GM12872 (cell line): ENCODE measurements around the gene COPZ1.

Source experiments
- TF ChIP-seq, protein P1 (sequence below): IDR thresholded peaks from 3 replicates; pipeline ENCODE4 v1.5.1; 2011; ENCODE audit warnings: low read depth, mild to moderate bottlenecking, low read length, moderate library complexity; ENCODE audit not compliant: insufficient read depth

COPZ1 gene

DNA sequence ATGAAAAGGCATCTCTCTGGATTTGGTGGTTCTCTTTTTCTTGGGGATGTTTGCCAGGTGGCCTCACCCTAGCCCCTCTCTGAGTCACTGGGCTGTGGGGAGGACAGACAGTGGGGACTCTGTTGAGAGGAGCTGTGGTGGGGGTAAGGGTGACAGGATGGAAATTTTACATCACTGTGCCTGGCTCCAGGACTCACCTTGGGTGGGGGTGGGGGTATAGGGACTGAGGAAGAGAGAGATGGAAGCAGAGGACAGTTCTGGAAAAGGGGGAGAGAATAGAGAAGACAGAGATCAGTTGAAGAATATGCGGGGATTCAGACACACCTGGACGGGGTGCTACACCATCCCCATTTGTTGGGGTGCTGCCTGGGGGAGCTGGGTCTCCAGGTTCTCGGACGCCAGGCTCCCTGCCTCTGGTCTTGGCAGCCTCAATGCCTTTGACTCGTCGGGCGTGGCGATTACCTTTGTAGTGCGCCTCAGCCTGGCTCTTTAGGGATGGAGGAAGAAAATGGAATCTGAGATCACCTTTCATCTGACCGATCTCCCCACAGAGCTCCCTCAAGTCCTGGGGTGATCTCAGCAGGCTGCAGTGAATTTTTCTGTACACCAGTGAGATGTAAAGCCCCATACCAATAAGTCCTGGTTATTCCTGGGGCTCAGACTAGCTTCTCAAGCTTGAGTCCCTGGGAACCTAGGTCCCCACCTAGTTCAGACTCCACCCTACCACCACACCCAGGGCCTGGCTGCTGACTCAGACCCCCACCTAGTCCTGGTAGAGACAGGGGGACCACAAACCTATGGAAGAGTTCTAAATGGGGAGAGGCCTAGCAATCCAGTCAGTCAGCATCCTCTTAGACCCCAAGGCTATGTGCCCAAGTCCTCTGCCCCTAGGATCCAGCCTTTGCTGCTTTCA lies 49.0 kb downstream of the COPZ1 start:
- TF ChIP-seq, protein P1, sequence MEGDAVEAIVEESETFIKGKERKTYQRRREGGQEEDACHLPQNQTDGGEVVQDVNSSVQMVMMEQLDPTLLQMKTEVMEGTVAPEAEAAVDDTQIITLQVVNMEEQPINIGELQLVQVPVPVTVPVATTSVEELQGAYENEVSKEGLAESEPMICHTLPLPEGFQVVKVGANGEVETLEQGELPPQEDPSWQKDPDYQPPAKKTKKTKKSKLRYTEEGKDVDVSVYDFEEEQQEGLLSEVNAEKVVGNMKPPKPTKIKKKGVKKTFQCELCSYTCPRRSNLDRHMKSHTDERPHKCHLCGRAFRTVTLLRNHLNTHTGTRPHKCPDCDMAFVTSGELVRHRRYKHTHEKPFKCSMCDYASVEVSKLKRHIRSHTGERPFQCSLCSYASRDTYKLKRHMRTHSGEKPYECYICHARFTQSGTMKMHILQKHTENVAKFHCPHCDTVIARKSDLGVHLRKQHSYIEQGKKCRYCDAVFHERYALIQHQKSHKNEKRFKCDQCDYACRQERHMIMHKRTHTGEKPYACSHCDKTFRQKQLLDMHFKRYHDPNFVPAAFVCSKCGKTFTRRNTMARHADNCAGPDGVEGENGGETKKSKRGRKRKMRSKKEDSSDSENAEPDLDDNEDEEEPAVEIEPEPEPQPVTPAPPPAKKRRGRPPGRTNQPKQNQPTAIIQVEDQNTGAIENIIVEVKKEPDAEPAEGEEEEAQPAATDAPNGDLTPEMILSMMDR: no peak

DNA sequence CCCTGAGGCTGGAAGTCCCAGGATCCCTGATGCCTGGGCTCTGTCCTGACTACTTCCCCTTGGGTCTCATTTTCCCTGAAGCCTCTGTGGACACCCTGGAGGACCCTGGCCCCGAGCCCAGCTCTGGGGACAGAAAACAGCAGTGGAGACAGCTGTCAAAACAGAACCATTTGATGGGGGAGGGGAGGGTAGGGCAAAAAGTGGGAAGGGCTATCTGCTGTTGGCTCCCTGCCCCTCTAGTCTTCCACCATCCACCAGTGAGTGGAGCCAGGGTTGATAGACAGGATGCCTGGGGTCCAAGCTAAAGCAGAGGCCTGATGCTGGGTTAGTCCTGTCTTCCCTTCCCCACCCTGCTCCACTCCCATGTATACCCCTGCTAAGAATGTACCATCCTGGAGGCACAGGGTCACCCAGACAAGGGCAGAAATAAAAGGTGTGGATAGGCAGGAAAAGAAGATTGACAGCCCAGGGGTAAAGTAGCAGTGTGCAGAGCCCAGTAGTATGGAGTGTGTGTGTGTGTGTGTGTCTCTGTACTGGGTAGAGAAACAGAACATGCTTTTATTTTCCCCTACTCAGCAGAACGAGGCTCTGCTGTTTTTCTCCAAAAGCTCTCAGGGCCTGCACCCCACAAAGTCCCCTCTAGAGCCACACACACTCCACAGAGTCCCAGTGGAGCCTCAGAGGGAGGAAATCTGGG lies 49.8 kb downstream of the COPZ1 start:
- TF ChIP-seq, protein P1: no peak

DNA sequence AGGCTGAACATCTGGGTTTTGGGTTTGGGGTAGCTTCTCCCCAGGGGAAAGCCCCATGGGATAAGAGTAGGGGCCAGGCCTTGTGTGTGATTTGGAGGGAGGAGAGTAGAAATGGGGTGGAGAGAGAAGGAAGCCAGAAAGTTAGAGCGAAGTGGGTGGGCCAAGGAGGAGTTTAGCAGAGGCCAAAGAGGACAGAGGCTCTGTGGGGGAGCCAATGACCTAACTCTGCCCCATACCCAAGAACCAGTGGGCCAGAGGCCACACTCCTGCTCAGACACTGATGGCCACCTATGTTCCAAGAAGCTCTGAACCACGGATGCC lies 50.3 kb downstream of the COPZ1 start:
- TF ChIP-seq, protein P1: no peak

DNA sequence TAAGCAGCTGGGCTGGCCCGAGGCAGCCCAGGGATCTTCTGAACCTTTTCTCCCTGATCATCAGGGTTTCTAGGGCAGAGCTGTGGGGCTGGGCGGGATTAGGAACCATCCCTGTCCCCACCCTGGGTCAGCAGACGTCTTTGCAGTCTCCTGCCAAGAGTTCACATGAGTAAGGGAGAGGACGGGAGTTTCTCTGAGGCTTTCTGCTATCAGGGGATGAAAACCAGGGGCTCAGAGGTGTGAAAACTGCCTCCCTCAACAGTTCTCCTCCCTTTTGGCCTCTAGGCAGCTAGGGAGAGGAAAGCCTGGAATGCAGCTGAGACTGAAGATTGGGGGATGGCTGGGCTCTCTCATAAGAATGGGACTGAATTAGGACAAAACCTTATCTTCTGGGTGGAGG lies 51.7 kb downstream of the COPZ1 start:
- TF ChIP-seq, protein P1: no peak

DNA sequence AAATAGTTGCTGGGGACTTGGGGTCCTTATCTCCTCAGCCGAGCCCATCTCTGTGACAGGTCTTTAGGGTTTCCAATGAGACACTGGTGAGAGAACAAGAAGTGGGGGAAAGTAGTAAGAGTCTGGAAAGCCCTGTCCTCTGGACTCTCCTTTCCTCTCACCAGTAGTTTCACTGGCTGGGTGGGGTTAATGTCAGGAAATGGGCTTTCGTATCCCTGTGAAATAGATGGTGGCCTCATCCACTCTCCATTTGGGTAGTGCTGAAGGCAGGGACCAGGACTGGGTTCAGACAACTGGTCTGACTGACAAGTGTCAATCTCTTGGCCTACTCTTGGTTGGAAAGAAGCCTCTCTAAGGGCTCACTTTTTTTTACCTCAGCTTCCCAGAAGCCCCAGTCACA lies 52.1 kb downstream of the COPZ1 start:
- TF ChIP-seq, protein P1: no peak

DNA sequence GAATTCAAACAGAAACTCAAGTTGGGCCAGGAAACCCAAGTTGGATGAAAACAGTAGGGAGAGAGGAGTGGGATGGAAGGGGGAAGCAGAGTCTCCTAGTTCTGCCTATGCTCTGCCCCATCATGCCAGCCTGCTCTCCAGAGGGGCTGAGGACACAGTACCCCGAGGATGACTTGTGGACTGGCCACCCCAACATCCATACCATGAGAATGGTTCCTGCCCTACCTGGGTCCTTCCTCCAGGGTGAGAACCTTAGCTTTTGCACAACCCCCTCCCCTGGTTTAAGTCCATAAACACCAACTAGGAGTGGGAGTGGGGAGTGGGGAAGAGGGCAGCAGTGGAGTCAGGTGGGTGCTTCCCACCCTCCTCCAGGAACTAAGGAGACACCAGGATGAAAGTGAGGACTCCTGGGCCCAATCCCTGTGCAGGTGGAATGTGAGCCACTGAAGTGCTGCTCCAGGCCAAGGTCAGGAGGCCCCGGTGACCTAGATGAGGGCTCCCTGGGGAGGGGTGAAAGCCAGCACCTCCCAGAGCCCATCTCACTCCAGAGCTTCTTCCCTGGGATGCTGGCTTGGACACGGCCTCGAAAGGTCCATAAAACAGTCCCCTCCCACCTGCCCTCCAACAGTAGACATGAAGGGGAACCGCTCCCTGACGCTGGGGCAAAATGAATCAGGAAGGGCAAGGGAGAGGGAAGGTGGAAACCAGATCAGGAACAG lies 53.0 kb downstream of the COPZ1 start:
- TF ChIP-seq, protein P1: no peak

DNA sequence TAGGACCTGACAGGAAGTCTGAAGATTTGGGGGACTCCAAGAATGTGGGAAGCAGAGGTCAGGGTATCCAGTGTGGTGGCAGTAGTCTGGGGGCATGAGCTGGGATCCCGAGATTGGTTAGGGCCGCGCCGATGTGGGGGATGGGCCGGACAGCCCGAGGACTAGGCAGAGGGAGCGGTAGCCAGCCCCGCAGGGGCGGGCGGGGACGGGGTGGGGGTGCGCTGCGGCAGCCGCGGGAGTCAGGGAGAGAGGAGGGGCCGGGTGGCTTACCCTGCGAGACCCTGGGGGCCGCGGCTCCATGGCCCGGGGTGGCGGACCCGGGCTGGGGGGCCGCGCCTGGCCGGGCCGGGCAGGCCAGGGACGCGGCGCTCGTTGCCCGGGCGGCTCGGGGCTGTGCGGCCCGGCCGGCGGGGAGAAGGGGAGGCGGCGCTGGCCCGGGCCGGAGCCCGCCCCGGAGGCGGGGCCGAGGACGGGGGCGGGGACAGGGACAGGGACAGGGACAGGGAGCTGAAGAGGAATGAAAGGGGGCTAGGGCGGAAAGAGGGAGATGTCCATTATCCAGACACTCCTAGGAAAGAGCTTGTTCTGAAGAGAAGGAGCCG lies 54.0 kb downstream of the COPZ1 start:
- TF ChIP-seq, protein P1: no peak
